Activated CD8-positive, alpha-beta memory T cell treated with anti-CD3 and anti-CD28 coated beads, Interleukin-2, amount 50 U/mL, for 1 hour (primary cell): Measurements from ENCODE around the gene PGAP3.

Experiments used
- DNase-seq: peaks from one replicate; pipeline ENCODE4 v3.0.0-alpha.2; 2020; ENCODE audit errors: extremely low read depth

PGAP3 gene

DNA sequence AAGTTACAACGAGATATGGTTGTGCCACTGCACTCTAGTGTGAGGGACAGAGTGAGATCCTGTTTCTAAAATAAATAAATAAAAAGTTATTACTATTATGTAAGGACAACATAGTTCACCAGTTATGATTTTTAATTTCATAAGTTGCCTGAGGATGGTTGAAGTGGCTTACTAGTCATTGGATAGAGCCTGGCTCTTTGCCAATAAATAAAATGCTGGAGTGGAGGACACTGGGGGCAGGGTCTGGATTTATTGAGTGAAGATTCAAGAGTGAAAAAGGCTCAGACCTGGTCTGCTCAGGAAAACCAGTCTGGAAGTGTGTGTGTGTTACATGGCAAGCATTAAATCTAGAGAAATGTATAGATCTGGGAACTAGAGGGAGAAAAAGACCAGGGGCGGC, 48.8 kb downstream of the PGAP3 start:
- no peak for DNase-seq

DNA sequence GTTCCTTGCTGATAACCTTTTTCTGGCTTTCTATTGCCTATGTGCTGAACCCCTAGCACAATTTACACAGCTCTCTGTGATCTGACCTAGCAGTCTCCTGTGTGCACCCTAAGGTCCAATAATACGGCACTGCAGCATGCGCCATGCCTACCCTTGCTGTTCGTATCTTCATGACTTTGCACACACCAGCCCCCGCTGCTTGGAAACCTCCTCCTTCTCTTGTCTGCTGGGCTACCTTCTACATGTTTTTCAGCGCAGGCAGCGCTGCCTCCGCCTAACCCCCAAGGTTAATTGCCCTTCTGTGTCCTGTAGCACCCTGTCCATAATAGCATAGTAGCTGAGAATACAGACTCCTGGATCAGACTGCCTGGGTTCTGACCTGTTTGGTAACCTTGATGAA, 49.5 kb downstream of the PGAP3 start:
- no peak for DNase-seq

DNA sequence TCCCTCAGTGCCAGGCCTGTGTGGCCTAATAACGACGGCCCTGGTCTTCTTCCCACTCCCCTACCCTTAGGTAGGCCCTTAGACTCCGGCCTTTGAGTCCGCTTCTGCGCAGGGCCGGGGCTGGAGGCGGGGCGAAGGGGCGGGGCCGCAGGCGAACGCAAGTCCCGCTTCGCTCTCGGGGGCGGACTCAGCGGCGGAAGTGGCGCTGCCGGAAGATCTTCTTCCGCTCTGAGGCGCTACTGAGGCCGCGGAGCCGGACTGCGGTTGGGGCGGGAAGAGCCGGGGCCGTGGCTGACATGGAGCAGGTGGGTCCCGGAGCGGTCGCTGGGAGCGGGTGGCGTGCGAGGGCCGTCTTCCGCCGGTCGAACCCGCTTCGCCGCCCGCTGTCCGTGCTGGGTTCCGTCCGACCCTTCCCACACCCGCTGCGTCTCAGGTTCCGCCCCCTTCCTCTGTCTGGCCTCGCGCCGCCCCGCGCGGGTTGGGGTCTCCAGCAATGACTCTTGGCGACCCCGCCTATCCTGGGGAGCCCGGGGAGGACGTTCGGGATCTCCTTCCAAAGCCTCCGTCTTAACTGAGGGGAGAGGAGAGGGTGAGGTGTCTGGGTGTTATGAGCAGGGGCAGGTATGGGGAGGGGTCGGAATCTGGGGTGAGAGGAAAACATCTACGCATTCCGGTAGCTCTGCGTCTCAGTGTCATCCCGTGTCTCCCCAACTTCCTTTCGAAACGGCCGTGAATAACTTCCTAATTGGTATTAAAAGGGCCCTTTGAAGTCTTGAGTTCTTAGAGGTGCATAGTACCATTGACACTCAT, 50.7 kb downstream of the PGAP3 start, which contains the start of gene STARD3:
Gene STARD3, plus strand, starts transcription at position 218 of the 810 bp plus-strand sequence. CDS start 16,388 bp downstream, outside the sequence.
- peak; percentile 46 for DNase-seq

DNA sequence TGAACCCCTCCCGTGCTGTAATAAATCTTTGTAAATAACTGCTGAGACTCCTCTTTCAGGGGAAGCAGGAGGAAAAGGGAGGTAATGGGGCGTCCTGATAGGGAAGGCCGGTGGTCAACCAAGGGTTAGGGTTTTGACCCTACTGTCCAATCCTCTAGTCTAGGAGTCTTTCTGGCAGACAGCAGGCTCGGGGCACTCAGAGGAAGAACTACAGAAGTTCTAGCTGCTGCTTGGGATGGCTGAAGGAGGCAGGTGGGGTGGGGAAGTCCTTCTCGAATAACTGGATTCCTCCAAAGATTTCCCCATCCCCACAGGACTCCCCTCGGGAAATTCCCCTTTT, 51.3 kb downstream of the PGAP3 start:
- DNase-seq = no peak

DNA sequence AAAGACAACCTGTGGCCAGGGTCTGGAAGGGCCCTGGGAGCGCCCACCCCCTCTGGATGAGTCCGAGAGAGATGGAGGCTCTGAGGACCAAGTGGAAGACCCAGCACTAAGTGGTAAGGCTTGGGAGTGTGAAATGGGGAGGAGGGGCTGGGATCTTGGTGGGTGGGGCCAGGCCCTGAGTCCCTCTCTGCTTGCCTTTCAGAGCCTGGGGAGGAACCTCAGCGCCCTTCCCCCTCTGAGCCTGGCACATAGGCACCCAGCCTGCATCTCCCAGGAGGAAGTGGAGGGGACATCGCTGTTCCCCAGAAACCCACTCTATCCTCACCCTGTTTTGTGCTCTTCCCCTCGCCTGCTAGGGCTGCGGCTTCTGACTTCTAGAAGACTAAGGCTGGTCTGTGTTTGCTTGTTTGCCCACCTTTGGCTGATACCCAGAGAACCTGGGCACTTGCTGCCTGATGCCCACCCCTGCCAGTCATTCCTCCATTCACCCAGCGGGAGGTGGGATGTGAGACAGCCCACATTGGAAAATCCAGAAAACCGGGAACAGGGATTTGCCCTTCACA, 52.2 kb downstream of the PGAP3 start:
- no peak for DNase-seq

DNA sequence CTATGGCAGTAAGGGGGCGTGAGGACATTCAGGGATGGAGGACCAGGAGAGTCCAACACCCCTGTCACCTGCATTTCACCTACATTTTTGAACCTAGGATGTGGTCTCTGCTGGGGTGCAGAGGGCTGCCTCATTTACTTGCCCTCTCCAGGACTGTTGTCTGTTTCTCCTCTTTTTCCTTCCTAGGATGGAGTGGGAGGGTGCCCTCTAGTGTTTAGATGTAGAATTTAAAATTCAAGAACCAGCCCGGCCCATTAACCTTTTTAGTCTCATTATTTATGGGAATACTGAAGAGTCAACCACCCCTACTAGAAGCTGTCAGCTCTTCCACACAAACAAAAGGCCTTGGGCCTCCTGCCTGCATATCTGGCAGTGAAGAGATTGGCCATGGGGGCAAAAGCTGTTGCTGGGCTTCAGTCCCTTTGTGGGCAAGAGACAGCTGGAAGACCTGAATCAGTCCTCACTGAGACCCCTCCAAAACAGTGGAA, 53.4 kb downstream of the PGAP3 start:
- no peak for DNase-seq

DNA sequence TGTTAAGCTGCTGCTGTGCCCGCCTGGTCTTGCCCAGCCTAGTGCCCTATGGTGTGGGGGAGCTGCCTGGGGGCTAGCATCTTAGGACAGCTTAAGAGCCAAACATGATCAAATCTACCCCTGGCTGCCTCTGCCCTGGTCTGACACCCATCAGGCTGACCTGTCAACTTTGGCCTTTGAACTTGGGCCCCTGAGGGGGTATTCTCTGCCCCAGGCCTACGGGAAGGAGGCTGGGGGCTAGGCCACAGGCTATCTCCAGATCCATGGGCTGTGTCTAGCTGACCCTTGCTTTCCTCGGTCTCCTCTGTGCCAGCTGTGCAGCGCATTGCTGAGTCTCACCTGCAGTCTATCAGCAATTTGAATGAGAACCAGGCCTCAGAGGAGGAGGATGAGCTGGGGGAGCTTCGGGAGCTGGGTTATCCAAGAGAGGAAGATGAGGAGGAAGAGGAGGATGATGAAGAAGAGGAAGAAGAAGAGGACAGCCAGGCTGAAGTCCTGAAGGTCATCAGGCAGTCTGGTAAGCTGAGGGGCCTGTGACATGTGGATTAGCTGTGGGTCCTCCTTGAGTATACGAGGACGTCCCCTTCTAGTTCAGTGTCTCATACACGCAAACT, 54.2 kb downstream of the PGAP3 start:
- no peak for DNase-seq

DNA sequence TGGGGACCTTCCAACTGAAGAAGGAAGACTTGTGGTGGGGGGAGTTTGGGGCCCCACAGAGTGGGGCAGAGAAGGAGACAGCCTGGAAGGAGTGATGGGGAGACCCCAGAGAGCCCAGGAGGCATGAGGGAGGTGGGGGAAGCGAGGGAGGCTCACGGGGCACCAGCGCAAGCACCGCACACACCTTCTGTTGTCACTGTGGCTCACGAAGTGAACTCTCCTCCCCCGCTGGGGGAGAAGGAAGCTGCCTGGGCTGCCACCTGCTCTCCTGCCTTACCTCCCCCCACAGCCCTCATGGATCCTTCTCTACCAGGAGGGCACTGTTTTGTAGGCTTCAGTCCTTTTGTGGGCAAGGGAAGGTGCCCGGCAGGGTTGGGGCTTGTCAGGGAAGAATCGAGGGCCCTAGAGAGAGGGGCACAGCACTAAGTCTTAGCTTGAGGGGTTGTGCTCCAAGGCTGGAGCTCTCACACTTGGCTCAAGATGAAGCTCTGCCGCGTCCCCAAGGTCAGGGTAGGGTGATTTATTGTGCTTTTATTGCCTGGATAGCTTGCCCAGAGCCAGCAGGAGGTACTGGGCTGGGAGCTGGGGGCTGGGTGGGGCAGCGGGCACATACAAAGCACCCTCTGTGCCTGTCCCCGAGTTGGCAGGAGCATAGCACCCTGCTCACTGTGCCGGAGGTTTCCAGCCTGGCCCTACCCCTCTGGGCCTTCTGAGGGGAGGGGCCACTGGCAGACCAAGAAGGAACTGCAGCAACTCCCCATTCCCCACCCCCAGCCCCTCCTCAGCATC, 55.5 kb downstream of the PGAP3 start:
- no peak for DNase-seq

DNA sequence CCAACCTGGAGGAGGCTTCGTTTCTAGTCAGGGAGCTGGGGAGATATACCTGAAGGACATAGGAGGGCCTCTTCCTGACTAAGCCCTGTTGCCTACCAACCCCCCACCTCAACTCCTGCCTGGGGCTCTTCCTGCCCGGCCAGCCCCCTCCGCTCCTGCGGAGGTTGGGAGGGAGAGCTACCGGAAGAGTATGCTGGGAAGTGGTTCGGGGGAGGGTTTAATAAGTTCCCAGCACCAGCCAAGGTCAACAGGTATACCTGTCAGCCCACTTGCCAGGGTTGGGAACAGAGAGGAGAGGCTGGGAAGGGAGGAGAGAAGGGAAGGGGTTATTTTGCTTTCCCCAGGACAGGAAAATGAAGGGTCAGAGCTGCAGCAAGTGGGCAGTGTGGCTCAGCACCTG, 56.5 kb downstream of the PGAP3 start:
- no peak for DNase-seq

DNA sequence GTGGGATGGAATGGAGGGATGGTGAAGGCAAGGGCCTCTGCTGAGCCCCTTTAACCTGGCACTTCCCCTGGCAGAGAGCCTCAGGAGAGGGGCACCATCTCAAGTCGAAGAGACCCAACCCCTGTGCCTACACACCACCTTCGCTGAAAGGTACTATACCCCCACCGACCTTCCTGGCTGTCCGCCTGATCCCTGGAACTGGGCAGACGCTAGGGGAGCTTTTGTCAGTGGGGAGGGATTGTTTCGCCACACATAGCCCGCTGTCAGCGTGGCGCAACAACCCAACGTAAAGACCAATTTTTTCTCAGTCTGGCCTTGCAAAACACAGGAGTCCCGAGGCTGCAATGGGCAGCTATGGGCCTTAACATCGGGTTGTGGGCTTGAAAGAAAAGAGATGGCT, 58.0 kb downstream of the PGAP3 start:
- no peak for DNase-seq

DNA sequence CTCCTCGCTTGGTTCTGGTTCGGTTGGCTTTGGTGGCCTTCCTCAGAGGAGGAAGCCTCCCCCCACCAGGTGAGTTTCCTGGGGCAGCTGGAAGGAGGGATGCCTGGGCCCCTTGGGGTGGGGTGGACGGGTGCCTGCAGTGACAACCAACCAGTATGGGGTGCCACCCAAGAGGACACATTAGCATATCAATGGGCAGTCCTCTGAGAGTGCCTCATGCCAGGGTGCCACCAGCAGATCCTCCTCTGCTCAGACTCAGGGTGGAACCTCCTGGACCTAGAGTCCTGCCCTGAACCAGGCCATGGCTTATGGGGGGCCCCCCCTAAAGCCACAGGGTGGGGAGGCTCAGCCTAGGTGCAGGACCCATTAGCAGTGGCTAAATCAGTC, 58.4 kb downstream of the PGAP3 start:
- DNase-seq = no peak

DNA sequence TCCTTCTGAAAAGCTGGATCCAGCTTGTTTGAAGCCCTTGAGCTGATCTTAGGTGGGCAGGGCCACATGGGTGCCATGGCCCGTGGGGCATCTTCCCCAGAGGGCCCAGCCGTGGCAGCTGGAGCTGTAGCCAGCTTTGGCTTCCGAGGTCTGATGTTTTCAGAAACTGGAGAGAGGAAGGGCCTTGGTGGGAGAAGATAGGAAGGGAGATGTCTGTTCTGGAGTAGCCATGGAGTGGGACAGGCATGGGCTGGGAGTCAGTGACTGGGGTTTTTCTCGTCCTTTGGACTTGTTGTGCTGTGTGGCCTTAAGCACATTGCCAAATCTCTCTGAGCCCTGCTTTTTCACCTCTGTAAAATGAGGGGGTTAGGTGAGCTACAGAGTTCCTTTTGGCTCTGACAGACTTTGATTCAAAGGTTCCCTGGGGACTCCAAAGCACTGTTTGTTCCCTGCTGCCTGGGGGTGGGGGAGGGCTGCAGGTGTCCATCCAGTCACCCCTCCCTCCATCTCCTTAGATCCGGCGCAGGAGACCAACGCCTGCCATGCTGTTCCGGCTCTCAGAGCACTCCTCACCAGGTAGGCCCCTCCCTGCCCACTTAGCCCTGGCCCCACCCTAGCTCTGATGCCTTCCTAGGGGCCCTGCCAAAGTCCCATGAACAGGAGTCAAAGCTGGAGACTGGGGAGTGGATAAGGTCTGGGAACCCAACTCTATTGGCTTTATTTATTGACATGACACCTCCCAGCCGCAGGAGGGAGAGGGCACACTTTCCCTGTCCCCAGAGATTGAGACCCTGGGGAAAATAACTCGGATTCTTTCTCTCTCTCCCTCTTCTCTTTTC, 59.0 kb downstream of the PGAP3 start:
- no peak for DNase-seq

DNA sequence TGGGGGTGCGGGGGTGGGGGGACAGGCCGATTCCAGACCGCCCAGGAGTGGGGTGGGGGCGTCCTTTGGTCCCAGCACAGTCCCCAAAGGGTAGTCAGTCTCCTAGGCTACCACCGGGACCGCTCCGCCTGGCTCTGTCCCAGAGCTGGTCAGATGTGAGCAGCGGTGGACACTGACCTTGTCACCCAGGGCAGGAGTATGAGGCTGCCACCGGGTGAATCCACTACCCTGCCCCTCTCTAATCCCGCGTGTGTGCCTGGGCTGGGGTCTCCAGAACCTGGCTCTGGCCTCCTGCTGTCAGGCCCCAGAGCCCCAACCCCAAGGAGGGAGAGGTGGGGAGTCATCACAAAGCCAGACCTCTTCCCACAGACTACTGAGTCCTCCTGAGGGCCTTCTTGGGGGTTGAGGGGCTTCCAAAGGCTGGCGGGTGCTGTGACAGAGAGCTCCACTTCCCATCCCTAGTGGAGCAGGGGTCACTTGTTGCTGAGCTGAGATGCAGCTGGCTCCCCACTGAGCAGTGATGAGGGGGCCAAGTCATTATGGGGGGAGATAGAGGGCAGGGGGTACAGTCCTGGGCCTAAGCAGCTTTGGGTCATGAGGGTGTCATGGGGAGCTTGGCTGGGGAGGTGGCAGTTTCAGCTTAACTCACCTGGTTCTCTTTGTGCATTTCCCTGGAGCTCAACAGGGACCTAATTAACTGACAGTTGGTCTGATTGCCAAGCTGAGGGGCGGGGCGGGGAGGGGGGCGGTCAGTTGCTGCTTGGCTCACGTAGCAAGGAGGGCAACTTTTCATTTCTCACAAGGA, 59.9 kb downstream of the PGAP3 start:
- DNase-seq = no peak

DNA sequence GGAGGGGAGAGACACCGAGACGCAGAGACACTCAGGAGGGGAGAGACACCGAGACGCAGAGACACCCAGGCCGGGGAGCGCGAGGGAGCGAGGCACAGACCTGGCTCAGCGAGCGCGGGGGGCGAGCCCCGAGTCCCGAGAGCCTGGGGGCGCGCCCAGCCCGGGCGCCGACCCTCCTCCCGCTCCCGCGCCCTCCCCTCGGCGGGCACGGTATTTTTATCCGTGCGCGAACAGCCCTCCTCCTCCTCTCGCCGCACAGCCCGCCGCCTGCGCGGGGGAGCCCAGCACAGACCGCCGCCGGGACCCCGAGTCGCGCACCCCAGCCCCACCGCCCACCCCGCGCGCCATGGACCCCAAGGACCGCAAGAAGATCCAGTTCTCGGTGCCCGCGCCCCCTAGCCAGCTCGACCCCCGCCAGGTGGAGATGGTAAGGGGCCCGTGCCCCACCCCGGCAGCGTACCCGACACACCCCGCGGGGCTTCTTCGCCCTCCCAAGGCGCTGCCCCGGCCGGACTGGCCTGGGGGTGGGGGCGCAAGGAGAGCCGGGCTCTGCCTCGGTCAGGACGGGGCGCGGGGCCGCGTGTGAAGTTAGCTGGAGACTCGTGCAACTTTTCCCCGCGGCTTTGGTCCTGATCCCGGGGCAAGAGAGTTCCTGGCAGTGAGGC, 60.7 kb downstream of the PGAP3 start:
- no peak for DNase-seq

DNA sequence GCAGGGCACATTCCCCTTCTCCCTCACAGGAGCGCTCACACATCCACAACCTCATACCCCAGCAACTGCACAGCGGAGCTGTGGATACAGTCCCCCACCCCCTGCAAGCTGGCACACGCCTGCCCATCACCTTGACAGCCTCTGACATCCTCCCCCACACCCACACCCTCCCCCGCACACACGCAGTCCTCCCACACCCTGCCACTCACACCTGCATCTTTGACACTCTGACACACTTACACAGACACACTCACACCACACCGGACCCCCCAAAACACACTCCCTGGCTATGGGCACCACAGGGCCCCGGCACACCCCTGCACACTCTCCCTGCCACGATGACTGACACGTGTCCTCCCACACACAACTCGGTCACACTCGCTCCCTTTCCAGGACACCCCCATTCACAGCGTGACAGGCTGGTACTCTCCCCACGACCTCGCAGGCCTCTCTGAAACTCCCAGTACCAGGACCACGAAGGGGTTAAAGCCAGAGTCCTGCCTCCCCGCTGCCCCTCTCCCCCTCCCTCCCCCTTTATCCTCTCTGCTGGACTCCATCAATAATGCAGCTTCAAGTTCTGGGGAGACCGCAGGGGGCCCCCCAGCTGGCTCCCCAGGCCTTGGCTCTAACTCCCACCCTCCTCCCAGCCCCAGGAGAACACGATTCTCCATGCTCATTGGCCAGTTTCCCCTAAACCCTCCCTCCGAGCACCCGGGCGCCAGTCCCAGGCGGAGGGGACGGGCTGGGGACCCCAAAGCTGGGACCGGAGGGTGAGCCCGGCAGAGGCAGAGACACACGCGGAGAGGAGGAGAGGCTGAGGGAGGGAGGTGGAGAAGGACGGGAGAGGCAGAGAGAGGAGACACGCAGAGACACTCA, 61.4 kb downstream of the PGAP3 start, which contains the start of gene PPP1R1B:
Gene PPP1R1B, plus strand, starts transcription at position 782 of the 876 bp plus-strand sequence. CDS start 441 bp downstream, outside the sequence.
- DNase-seq = no peak

DNA sequence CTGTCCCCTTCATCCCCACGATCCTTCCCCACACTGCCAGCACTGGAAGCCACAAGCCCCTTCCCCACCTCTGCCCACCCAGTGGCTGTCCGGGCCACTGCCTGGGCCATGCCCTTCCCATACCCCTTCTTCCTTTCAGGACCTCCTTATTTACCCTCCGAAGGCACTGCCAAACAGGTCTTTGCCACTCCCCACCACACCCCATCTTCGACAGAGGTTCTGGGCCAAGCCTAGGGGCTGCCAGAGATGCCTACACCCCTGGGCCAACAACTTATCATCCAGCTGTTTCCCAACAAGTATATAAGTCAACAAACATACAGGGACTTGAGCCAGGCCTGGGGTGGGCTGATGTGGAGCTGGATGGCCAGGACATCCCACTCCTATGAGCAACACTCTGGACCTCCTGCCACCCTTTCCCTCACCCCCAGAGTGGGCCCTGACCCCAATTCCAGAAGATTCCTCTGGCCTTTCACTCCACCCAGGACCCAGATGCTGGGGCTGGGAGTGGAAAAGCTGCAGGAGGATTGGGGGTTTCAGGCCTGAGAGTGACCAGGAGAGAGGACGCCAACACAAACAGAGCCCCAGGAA, 62.6 kb downstream of the PGAP3 start:
- DNase-seq = no peak

DNA sequence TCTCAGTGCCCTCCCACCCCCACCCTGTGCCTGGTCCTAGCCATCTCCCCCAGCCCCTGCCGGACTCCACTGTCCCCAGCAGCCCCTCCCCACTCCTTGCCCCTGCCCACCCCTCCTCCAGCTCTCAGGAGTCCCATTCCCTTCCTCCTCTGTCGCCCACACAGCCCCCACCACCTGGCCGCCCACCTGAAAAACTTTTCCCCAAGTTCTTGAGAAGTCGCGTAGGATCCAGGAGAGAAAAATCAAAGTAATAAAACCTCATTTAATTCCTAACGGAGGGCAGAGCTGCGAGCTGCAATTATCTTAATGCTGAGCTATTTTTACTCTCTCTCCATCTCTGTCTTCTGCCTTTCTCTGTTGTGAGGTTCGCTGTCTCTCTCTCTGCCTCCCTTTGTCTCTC, 63.5 kb downstream of the PGAP3 start:
- DNase-seq = no peak

DNA sequence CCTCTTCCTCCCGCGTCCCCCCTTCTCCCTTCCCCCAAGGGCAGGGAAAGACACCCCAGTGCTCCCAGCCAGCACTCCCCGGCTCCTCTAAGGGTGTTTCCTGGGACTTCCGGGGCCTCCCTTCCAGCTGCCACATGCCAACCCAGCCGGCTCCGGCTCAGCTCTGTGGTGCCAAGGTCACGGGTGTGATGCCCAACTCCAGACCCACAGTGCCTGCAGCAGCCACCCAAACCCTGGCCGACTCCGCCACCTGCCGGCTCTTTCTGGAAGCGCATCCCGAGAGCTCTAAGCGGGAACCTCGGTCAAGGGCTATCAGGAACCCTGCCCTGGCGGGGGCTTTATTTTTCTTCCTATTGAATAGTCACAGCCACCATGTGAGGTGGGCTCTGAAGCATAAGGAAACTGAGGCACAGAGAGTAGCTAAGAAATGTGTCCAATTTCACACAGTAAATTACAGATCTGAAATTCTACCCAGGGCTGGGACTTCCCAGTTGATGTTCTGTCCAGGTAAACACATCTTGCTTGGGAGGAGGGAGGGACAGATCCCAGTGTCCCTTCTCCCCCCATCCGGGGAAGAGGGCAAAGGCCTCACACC, 64.4 kb downstream of the PGAP3 start:
- peak; percentile 50 for DNase-seq
